ENCODE data around the gene CGB2. TPM values are rescaled to one million over a fixed set of nuclear protein-coding genes. Genes with fewer than 3 reads are reported as not detected.
"Not testable (repeated sequence)": the region's sequence is repeated elsewhere in the genome, so short reads cannot be mapped to it uniquely, and the experiment has no call there.

CGB2 gene
- total RNA-seq, 2 experiments from 2014 or later, result 0.47 TPM; not detected in 1

DNA sequence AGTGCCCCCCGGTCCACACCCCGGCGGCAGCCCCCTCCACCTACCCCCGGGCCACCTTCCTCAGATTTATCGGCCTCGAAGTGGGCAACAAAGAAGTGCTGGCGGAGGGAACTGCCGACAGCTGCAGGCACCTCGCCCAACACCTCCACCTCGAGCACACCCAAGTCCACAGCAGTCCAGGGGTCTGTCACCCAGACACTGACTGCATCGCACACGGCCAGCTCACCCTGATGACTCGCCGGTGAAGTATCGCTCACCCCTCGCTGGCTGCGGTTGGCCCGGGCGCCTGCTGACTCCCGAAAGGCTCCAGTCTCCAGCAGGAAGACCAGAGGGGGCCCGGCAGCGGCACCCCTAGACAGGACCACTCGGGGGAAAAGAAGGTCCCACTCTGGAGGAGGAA, 6.1 kb upstream of the CGB2 start:
- CTCF ChIA-PET, H3K27me3 Mint-ChIP-seq: not testable (repeated sequence)

DNA sequence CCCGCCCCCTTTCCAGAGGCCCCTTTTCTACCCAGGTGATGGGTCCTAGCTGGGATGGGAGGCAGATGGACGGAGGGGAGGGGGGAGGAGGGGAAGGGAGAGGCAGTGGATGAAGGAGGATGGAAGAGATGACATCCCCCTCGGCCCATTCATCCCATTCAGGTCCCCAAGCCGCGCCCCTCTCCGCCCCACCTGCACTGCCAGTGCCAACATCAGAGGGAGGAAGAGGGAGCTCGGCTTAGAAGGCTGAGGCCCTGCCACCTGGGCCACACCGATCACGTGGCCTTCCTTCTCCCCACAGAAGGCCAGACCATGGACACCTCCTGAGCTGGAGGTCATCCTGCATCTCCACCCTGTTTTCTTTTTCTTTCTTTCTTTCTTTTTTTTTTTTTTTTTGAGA, 3.0 kb upstream of the CGB2 start:
- CTCF ChIA-PET, result interaction anchor here (0.6 kb wide), 1 partner anchor 30 kb away, joined by 3 read pairs; no protein-coding TSS in a partner anchor
- POLR2A ChIA-PET; H3K4me1 Mint-ChIP-seq; DNase-seq; H3K27me3 Mint-ChIP-seq; H3K9me3 Mint-ChIP-seq; H3K4me3 Mint-ChIP-seq; H3K27ac Mint-ChIP-seq; H3K36me3 Mint-ChIP-seq (ENCODE audit: low read depth): not testable (repeated sequence)

More for the DNA sequence above, 6.1 kb upstream of the CGB2 start:
- DNase-seq; H3K27ac Mint-ChIP-seq; H3K9me3 Mint-ChIP-seq; H3K36me3 Mint-ChIP-seq (ENCODE audit: low read depth); H3K4me3 Mint-ChIP-seq; POLR2A ChIA-PET; H3K4me1 Mint-ChIP-seq: not testable (repeated sequence)

DNA sequence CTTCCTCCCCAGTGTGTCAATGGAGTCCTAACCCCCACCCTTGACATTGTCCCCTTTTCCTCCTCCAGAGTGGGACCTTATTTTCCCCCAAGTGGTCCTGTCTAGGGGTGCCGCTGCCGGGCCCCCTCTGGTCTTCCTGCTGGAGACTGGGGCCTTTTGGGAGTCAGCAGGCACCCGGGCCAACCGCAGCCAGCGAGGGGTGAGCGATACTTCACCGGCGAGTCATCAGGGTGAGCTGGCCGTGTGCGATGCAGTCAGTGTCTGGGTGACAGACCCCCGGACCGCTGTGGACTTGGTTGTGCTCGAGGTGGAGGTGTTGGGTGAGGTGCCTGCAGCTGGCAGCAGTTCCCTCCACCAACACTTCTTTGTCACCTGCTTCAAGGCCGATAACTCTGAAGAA, 1.9 kb upstream of the CGB2 start:
- POLR2A ChIA-PET; H3K36me3 Mint-ChIP-seq (ENCODE audit: low read depth); DNase-seq; CTCF ChIA-PET; H3K9me3 Mint-ChIP-seq; H3K4me3 Mint-ChIP-seq; H3K4me1 Mint-ChIP-seq; H3K27ac Mint-ChIP-seq; H3K27me3 Mint-ChIP-seq: not testable (repeated sequence)

DNA sequence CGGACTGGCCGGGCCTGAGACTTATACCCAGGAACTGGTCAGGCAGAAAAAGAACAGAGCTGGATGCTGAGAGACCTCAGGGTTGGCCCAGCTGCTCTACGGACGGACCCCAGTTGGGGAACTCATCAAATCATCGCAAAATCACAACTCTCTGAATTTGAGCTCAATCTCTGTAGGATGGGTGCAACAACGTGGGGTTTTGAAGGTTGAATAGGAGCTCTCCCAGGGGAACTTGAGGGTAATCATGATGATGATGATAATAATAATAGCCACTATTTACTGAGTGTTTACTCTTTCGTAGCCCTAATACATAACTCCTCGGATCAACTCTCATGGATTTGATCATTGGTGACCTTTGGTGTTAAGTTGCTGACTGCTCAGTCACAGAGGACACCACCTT, 1.4 kb upstream of the CGB2 start:
- POLR2A ChIA-PET; H3K27me3 Mint-ChIP-seq; DNase-seq; H3K4me1 Mint-ChIP-seq; CTCF ChIA-PET; H3K9me3 Mint-ChIP-seq; H3K27ac Mint-ChIP-seq; H3K4me3 Mint-ChIP-seq; H3K36me3 Mint-ChIP-seq (ENCODE audit: low read depth): not testable (repeated sequence)

- POLR2A ChIA-PET; CTCF ChIA-PET; H3K4me3 Mint-ChIP-seq; H3K27me3 Mint-ChIP-seq; H3K36me3 Mint-ChIP-seq (ENCODE audit: low read depth); H3K9me3 Mint-ChIP-seq; H3K27ac Mint-ChIP-seq; H3K4me1 Mint-ChIP-seq: not testable (repeated sequence)
- DNase-seq, result peak; percentile 65
Observed at GRCh38 chr19:49036815-49037214, 5.1 kb downstream of the CGB2 start, which contains the start of gene CGB1. TSS of gene CGB1 (minus strand) at chr19:49036895. CDS start at chr19:49036711, 184 bp downstream.

- H3K9me3 Mint-ChIP-seq; POLR2A ChIA-PET; CTCF ChIA-PET; H3K27ac Mint-ChIP-seq; H3K4me3 Mint-ChIP-seq; H3K36me3 Mint-ChIP-seq (ENCODE audit: low read depth); DNase-seq; H3K4me1 Mint-ChIP-seq; H3K27me3 Mint-ChIP-seq: not testable (repeated sequence)
Observed at GRCh38 chr19:49038111-49038510, 6.4 kb downstream of the CGB2 start.

DNA sequence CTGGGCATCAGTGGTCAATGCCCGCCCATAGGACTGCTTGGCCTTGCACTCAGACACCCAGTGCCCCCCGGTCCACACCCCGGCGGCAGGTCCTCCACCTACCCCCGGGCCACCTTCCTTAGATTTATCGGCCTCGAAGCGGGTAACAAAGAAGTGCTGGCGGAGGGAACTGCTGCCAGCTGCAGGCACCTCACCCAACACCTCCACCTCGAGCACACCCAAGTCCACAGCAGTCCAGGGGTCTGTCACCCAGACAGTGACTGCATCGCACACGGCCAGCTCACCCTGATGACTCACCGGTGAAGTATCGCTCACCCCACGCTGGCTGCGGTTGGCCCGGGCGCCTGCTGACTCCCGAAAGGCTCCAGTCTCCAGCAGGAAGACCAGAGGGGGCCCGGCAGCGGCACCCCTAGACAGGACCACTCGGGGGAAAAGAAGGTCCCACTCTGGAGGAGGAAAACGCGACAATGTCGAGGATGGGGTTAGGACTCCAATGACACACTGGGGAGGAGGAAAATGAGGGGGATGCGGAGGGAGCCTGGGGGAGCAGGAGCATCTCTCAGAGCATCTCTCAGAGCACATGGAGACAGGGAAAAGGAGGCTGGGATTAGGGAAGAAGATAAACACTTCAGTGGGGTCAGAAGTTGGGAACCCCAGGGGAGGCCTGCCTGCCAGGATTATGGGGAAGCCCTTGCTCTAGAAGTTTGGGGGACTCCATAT, 7.0 kb downstream of the CGB2 start:
- peak overlapping the region; percentile 41 for H3K27ac Mint-ChIP-seq
- CTCF ChIA-PET; H3K27me3 Mint-ChIP-seq; H3K4me1 Mint-ChIP-seq; H3K4me3 Mint-ChIP-seq; H3K36me3 Mint-ChIP-seq (ENCODE audit: low read depth); POLR2A ChIA-PET; DNase-seq; H3K9me3 Mint-ChIP-seq: not testable (repeated sequence)

DNA sequence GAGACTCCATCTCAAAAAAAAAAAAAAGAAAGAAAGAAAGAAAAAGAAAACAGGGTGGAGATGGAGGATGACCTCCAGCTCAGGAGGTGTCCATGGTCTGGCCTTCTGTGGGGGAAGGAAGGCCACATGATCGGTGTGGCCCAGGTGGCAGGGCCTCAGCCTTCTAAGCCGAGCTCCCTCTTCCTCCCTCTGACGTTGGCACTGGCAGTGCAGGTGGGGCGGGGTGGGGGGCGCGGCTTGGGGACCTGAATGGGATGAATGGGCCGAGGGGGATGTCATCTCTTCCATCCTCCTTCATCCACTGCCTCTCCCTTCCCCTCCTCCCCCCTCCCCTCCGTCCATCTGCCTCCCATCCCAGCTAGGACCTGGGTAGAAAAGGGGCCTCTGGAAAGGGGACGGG, 8.0 kb downstream of the CGB2 start:
- CTCF ChIA-PET; H3K4me1 Mint-ChIP-seq; H3K27ac Mint-ChIP-seq; H3K27me3 Mint-ChIP-seq; H3K4me3 Mint-ChIP-seq; POLR2A ChIA-PET; DNase-seq; H3K36me3 Mint-ChIP-seq (ENCODE audit: low read depth); H3K9me3 Mint-ChIP-seq: not testable (repeated sequence)

DNA sequence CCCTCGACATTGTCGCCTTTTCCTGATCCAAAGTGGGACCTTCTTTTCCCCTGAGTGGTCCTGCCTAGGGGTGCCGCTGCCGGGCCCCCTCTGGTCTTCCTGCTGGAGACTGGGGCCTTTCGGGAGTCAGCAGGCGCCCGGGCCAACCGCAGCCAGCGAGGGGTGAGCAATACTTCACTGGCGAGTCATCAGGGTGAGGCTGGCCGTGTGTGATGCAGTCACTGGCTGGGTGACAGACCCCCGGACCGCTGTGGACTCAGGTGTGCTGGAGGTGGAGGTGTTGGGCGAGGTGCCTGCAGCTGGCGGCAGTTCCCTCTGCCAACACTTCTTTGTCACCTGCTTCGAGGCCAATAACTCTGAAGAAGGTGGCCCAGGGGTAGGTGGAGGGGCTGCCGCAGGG, 10.5 kb downstream of the CGB2 start:
- CTCF ChIA-PET, result interaction anchor here (0.6 kb wide), 1 partner anchor 14 kb away, joined by 3 read pairs; no protein-coding TSS in a partner anchor
- H3K36me3 Mint-ChIP-seq (ENCODE audit: low read depth), result no peaks in the 10 kb centered on the region
- H3K27me3 Mint-ChIP-seq, result no peaks in the 10 kb centered on the region
- H3K4me1 Mint-ChIP-seq, result no peaks in the 10 kb centered on the region
- H3K9me3 Mint-ChIP-seq, result no peaks in the 10 kb centered on the region
- no peak overlapping the region for H3K27ac Mint-ChIP-seq
- no peak overlapping the region for H3K4me3 Mint-ChIP-seq
- no peak for DNase-seq
- POLR2A ChIA-PET, result no interaction called here

DNA sequence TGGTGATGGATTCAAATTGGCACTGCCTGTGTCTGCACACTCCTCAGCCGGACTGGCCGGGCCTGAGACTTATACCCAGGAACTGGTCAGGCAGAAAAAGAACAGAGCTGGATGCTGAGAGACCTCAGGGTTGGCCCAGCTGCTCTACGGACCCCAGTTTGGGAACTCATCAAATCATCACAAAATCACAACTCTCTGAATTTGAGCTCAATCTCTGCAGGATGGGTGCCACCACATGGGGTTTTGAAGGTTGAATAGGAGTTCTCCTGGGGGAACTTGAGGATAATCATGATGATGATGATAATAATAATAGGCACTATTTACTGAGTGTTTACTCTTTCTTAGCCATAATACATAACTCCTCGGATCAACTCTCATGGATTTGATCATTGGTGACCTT, 11.0 kb downstream of the CGB2 start:
- H3K27me3 Mint-ChIP-seq; H3K36me3 Mint-ChIP-seq (ENCODE audit: low read depth); H3K9me3 Mint-ChIP-seq; H3K27ac Mint-ChIP-seq; DNase-seq; H3K4me1 Mint-ChIP-seq; H3K4me3 Mint-ChIP-seq; POLR2A ChIA-PET: not testable (repeated sequence)
- CTCF ChIA-PET, result interaction anchor here (0.6 kb wide), 1 partner anchor 13 kb away, joined by 3 read pairs; no protein-coding TSS in a partner anchor

DNA sequence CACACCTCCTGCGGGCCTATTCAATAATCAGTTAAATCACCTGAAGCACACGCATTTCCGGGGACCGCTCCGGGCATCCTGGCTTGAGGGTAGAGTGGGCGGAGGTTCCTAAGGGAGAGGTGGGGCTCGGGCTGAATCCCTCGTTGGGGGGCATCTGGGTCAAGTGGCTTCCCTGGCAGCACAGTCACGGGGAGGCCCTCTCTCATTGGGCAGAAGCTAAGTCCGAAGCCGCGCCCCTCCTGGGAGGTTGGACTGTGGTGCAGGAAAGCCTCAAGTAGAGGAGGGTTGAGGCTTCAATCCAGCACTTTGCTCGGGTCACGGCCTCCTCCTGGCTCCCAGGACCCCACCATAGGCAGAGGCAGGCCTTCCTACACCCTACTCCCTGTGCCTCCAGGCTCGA, 11.9 kb downstream of the CGB2 start, which contains the start of gene CGB5:
CGB5 (plus strand) TSS at position 301 of the 400 bp plus-strand sequence. CDS start 362 bp downstream, outside the sequence.
- H3K4me1 Mint-ChIP-seq; H3K4me3 Mint-ChIP-seq; H3K9me3 Mint-ChIP-seq; H3K36me3 Mint-ChIP-seq (ENCODE audit: low read depth); DNase-seq; POLR2A ChIA-PET; H3K27ac Mint-ChIP-seq; H3K27me3 Mint-ChIP-seq; CTCF ChIA-PET: not testable (repeated sequence)

DNA sequence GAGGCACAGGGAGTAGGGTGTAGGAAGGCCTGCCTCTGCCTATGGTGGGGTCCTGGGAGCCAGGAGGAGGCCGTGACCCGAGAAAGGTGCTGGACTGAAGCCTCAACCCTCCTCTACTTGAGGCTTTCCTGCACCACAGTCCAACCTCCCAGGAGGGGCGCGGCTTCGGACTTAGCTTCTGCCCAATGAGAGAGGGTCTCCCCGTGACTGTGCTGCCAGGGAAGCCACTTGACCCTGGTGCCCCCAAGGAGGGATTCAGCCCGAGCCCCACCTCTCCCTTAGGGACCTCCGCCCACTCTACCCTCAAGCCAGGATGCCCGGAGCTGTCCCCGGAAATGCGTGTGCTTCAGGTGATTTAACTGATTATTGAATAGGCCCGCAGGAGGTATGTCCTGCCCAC, 17.3 kb downstream of the CGB2 start, which contains the start of gene CGB8:
CGB8 (minus strand) TSS at position 101 of the 400 bp plus-strand sequence. CDS start 372 bp downstream, outside the sequence.
- H3K36me3 Mint-ChIP-seq (ENCODE audit: low read depth); H3K4me1 Mint-ChIP-seq; H3K9me3 Mint-ChIP-seq; DNase-seq; POLR2A ChIA-PET; H3K4me3 Mint-ChIP-seq; H3K27me3 Mint-ChIP-seq; H3K27ac Mint-ChIP-seq: not testable (repeated sequence)
- CTCF ChIA-PET, result interaction anchor here (2.0 kb wide), 1 partner anchor 55 kb away, joined by 4 read pairs; the partner anchor contains the start of genes GYS1 and RUVBL2

GRCh38 chr19:49049834-49050233, 18.1 kb downstream of the CGB2 start:
- H3K27me3 Mint-ChIP-seq; DNase-seq; H3K36me3 Mint-ChIP-seq (ENCODE audit: low read depth); H3K9me3 Mint-ChIP-seq; H3K4me3 Mint-ChIP-seq; H3K27ac Mint-ChIP-seq; POLR2A ChIA-PET; H3K4me1 Mint-ChIP-seq: not testable (repeated sequence)
- CTCF ChIA-PET, result interaction anchor here (2.0 kb wide), 1 partner anchor 56 kb away, joined by 4 read pairs; the partner anchor contains the start of genes GYS1 and RUVBL2
